CD4-positive, alpha-beta T cell (primary cell): Measurements from ENCODE around the gene TMEM121. TPM values are rescaled to one million over a fixed set of nuclear protein-coding genes. Genes with fewer than 3 reads are reported as not detected.
A peak's percentile ranks its signal among the peaks of the same experiment; 100 is the strongest.

ENCODE experiments used
- ATAC-seq: fragments of 200-7000 bp; cut with Tn5 transposase; one replicate; pipeline ENCODE4 v1.10.0; 2022; ENCODE audit warnings: mild to moderate bottlenecking; ENCODE audit not compliant: poor library complexity
- CTCF ChIA-PET: fragments of 350-600 bp; sonication (Branson Sonifier 250); formaldehyde crosslinking; loops from one replicate; lab custom pipeline; 2021; ENCODE audit warnings: antibody characterized with exemption, inconsistent platforms; lab: Charles Lee
- POLR2A ChIA-PET: fragments of 350-600 bp; sonication (Branson Sonifier 250); formaldehyde crosslinking; loops from one replicate; lab custom pipeline; 2021; ENCODE audit warnings: antibody characterized with exemption, inconsistent platforms; lab: Charles Lee
- DNase-seq, 14 experiments: peaks; one replicate each; pipeline ENCODE4 v3.0.0-alpha.2; 2013 to 2020; ENCODE audit warnings: mixed read lengths in 2 of 14
- H3K27ac ChIP-seq, 2 donors: one replicate each; pipeline versions ENCODE4 v1.5.1 to v1.7.0; 2013; ENCODE audit warnings: low read length in 2 of 2, low read depth in 1 of 2, mild to moderate bottlenecking in 1 of 2
- H3K27me3 ChIP-seq, 2 experiments: 1 replicate in 1 of 2; 2 replicates in 1 of 2; pipeline versions ENCODE4 v1.6.1 to v1.7.0; 2013; ENCODE audit warnings: low read length in 2 of 2, control low read depth in 1 of 2, mild to moderate bottlenecking in 1 of 2, moderate library complexity in 1 of 2; ENCODE audit not compliant: insufficient read depth in 2 of 2, control insufficient read depth in 1 of 2
- H3K36me3 ChIP-seq: one replicate; pipeline ENCODE4 v1.6.1; 2013; ENCODE audit warnings: low read length, control low read depth; ENCODE audit not compliant: insufficient read depth
- H3K4me1 ChIP-seq: one replicate; pipeline ENCODE4 v1.6.1; 2013; ENCODE audit warnings: low read length, control low read depth; ENCODE audit not compliant: insufficient read depth
- H3K4me3 ChIP-seq: one replicate; pipeline ENCODE4 v1.5.1; 2013; ENCODE audit warnings: mild to moderate bottlenecking, low read length, moderate library complexity
- H3K9me3 ChIP-seq, 2 experiments: 1 replicate in 1 of 2; 2 replicates in 1 of 2; pipeline versions ENCODE4 v1.6.1 to v1.7.0; 2013; ENCODE audit warnings: low read length in 2 of 2, mild to moderate bottlenecking in 2 of 2, control low read depth in 1 of 2, moderate library complexity in 1 of 2; ENCODE audit not compliant: control insufficient read depth in 1 of 2, insufficient read depth in 1 of 2
- H3K27ac Mint-ChIP-seq: one replicate; pipeline ENCODE4 v1.8.0; 2020; ENCODE audit warnings: mixed read lengths
- H3K27me3 Mint-ChIP-seq: one replicate; pipeline ENCODE4 v1.8.0; 2021; ENCODE audit warnings: mixed read lengths
- H3K36me3 Mint-ChIP-seq: one replicate; pipeline ENCODE4 v1.8.0; 2021; ENCODE audit warnings: low read depth, mixed read lengths
- H3K4me1 Mint-ChIP-seq: one replicate; pipeline ENCODE4 v1.8.0; 2021; ENCODE audit warnings: low read depth, mixed read lengths
- H3K4me3 Mint-ChIP-seq: one replicate; pipeline ENCODE4 v1.8.0; 2020; ENCODE audit warnings: mild to moderate bottlenecking, mixed read lengths
- H3K9me3 Mint-ChIP-seq: one replicate; pipeline ENCODE4 v1.8.0; 2020; ENCODE audit warnings: mixed read lengths
- CTCF ChIP-seq: fragments of 200-600 bp; IDR thresholded peaks from one replicate; pipeline ENCODE4 v1.8.0; 2022; ENCODE audit warnings: antibody characterized with exemption, mild to moderate bottlenecking
- intact Hi-C, 2 experiments: fragments of 100-400 bp; cut with DNase I in 1 of 2; cut with micrococcal nuclease in 1 of 2; formaldehyde crosslinking; loops; one replicate each; pipeline versions ENCODE4 v1.15.1 to v1.9.0; 2023 to 2025; cut with DNase I, micrococcal nuclease
- total RNA-seq, 174 experiments: library from RNA in 2 of 174; stranded (reverse) in 2 of 174; gene quantifications; one replicate each; pipeline ENCODE4 v1.2.3 and lab custom pipeline; 2021 to 2026

TMEM121 gene
- total RNA-seq, 2 experiments from 2014 or later = 1.6 to 1.7 TPM

GRCh38 chr14:105480807-105481801, 45.3 kb upstream of the TMEM121 start:
- DNase-seq = peak; percentile 84 to 96 (median 91)
- Histone ChIP-seq H3K9me3 (peaks cover 0 to 22% of the 10 kb centered on the region in 2 experiments), H3K36me3 (no peaks in the 10 kb centered on the region), H3K27me3 (peaks cover 0 to 2% of the 10 kb centered on the region in 2 experiments), H3K4me3 (peak overlapping the region; percentile 61), H3K4me1 (peaks cover 95% of the 10 kb centered on the region), H3K27ac (peak overlapping the region; percentile 100)
- Mint-ChIP-seq H3K9me3 (no peaks in the 10 kb centered on the region), H3K4me3 (peak overlapping the region; percentile 90), H3K36me3 (peaks cover 10% of the 10 kb centered on the region), H3K4me1 (peaks cover 65% of the 10 kb centered on the region), H3K27ac (peak overlapping the region; percentile 97), H3K27me3 (no peaks in the 10 kb centered on the region)
- intact Hi-C loops = loop anchor here in 1 of 2 experiments (1.0 to 2.0 kb wide), 2 partner anchors 9 to 82 kb away; partner anchors contain the start of gene TEX22
- POLR2A ChIA-PET = interaction anchor here (0.7 to 7.7 kb wide), 12 partner anchors 7 to 460 kb away, joined by 3 to 154 read pairs (median 3); partner anchors contain the start of genes BRF1, CDCA4, GPR132 and PACS2
- CTCF ChIA-PET = interaction anchor here (0.7 to 3.1 kb wide), 11 partner anchors 9 to 180 kb away, joined by 3 to 155 read pairs (median 5); partner anchors contain the start of genes BRF1 and TEDC1
- peak; percentile 98 for TF ChIP-seq CTCF
- peak; percentile 42 for ATAC-seq

- H3K27me3 Mint-ChIP-seq = no peaks in the 10 kb centered on the region
- intact Hi-C loops = loop anchor here (1.0 to 2.0 kb wide), 2 partner anchors 8 to 83 kb away; partner anchors contain the start of gene TEX22 (in 1 of the 2)
- H3K36me3 ChIP-seq = no peaks in the 10 kb centered on the region
- CTCF ChIA-PET = interaction anchor here (1.1 to 3.1 kb wide), 4 partner anchors 10 to 67 kb away, joined by 4 to 155 read pairs (median 11); partner anchors contain the start of gene TEDC1
- H3K27me3 ChIP-seq = no peaks in the 10 kb centered on the region
- DNase-seq (peak; percentile 91 to 100 (median 96)), ATAC-seq (peak; percentile 47)
- POLR2A ChIA-PET = interaction anchor here (1.0 to 7.7 kb wide), 7 partner anchors 8 to 461 kb away, joined by 3 to 154 read pairs (median 3); partner anchors contain the start of genes CDCA4 and TEDC1
- H3K4me1 ChIP-seq = peaks cover 95% of the 10 kb centered on the region
- H3K4me3 ChIP-seq = peak overlapping the region; percentile 61
- H3K9me3 Mint-ChIP-seq = no peaks in the 10 kb centered on the region
- peak overlapping the region; percentile 100 for H3K27ac ChIP-seq
- H3K9me3 ChIP-seq = peaks cover 0 to 17% of the 10 kb centered on the region in 2 experiments
- no peak for TF ChIP-seq CTCF
- peak overlapping the region; percentile 97 for H3K27ac Mint-ChIP-seq
- H3K4me1 Mint-ChIP-seq = peaks cover 60% of the 10 kb centered on the region
- peaks cover 10% of the 10 kb centered on the region for H3K36me3 Mint-ChIP-seq
- H3K4me3 Mint-ChIP-seq = peak overlapping the region; percentile 89
These were observed 44.4 kb upstream of the TMEM121 start for GRCh38 chr14:105481886-105482457.
